Lower leg skin (tissue), 3 donors: Measurements from ENCODE around the gene SCN2B.

Source experiments
- POLR2A ChIP-seq, 2 donors: fragments of 450-650 bp; IDR thresholded peaks; one replicate each; pipeline ENCODE4 v1.6.1; 2016 to 2017; ENCODE audit warnings: antibody characterized with exemption in 2 of 2, mild to moderate bottlenecking in 1 of 2, moderate library complexity in 1 of 2
- TF ChIP-seq, protein P1 (sequence below), 3 donors: fragments of 450-650 bp; IDR thresholded peaks; one replicate each; pipeline ENCODE4 v1.5.1; 2016; ENCODE audit warnings: antibody characterized with exemption in 3 of 3, mild to moderate bottlenecking in 3 of 3, moderate library complexity in 2 of 3

DNA sequence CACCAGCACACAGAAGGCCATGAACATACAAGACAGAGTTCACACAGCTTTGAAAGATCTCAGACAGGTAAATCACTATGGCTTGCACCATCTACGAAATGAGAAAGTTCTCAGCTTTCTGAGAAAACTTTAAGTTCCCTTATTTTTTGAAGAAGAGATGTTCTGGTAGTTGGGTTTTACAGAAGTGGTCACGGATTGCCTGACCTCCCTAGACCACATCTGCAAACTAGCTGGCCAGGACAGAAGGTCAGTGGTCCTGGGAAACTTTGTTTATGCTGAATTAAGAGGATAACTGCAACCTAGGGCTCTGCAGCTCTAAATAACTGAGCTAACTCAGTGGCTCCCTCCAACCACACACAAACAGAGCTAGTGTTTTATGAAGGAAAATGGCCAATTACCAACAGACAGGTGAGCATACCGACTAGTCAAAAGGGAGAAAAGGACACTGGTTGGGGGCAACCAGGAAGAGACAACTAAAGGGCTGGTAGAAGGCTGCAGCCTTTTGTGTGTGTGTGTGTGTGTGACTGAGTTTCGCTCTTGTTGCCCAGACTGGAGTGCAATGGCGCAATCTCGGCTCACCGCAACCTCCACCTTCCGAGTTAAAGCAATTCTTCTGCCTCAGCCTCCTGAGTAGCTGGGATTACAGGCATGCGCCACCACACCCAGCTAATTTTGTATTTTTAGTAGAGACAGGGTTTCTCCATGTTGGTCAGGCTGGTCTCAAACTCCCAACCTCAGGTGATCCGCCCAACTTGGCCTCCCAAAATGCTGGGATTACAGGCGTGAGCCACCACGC is 8.5 kb upstream of the SCN2B start:
- TF ChIP-seq POLR2A (IDR thresholded peaks at IDR 0.05): no peak
- TF ChIP-seq, protein P1, sequence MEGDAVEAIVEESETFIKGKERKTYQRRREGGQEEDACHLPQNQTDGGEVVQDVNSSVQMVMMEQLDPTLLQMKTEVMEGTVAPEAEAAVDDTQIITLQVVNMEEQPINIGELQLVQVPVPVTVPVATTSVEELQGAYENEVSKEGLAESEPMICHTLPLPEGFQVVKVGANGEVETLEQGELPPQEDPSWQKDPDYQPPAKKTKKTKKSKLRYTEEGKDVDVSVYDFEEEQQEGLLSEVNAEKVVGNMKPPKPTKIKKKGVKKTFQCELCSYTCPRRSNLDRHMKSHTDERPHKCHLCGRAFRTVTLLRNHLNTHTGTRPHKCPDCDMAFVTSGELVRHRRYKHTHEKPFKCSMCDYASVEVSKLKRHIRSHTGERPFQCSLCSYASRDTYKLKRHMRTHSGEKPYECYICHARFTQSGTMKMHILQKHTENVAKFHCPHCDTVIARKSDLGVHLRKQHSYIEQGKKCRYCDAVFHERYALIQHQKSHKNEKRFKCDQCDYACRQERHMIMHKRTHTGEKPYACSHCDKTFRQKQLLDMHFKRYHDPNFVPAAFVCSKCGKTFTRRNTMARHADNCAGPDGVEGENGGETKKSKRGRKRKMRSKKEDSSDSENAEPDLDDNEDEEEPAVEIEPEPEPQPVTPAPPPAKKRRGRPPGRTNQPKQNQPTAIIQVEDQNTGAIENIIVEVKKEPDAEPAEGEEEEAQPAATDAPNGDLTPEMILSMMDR (IDR thresholded peaks at IDR 0.05): no peak
